ENCODE measurements around the gene FKBP2.

Gene FKBP2

GRCh38 chr11:64225608-64226506 lies 15.0 kb upstream of the FKBP2 start, which contains the start of the genes NUDT22 and TRPT1:
Gene NUDT22, plus strand, starts transcription at chr11:64226274. Its CDS starts 379 bp downstream, at chr11:64226653.
Gene TRPT1, minus strand, starts transcription at chr11:64226186. Its CDS starts 326 bp downstream, at chr11:64225860.
- TF ChIP-seq CTCF (conservative IDR thresholded peaks at IDR 0.05), result peak; percentile 67
- peak within 1 kb of the TSS; percentile 94 for H3K27ac ChIP-seq

DNA sequence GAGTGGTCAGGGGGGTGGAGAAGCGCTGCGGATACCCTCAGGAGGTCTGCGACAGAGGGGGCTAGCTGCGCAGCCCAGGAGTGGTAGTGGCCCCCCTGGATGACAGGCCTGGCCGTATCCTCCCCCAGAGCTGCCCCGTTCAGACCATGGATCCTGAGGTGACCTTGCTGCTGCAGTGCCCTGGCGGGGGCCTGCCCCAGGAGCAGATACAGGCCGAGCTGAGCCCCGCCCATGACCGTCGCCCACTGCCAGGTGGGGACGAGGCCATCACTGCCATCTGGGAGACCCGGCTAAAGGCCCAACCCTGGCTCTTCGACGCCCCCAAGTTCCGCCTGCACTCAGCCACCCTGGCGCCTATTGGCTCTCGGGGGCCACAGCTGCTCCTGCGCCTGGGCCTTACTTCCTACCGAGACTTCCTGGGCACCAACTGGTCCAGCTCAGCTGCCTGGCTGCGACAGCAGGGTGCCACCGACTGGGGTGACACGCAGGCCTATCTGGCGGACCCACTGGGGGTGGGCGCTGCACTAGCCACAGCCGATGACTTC lies 14.3 kb upstream of the FKBP2 start:
- H3K27ac ChIP-seq, result peak overlapping the region; percentile 94
- no peak for TF ChIP-seq CTCF (conservative IDR thresholded peaks at IDR 0.05)

- H3K27ac ChIP-seq, result peak overlapping the region; percentile 94
- no peak for TF ChIP-seq CTCF (conservative IDR thresholded peaks at IDR 0.05)
These were observed 13.4 kb upstream of the FKBP2 start for GRCh38 chr11:64227405-64227956.

DNA sequence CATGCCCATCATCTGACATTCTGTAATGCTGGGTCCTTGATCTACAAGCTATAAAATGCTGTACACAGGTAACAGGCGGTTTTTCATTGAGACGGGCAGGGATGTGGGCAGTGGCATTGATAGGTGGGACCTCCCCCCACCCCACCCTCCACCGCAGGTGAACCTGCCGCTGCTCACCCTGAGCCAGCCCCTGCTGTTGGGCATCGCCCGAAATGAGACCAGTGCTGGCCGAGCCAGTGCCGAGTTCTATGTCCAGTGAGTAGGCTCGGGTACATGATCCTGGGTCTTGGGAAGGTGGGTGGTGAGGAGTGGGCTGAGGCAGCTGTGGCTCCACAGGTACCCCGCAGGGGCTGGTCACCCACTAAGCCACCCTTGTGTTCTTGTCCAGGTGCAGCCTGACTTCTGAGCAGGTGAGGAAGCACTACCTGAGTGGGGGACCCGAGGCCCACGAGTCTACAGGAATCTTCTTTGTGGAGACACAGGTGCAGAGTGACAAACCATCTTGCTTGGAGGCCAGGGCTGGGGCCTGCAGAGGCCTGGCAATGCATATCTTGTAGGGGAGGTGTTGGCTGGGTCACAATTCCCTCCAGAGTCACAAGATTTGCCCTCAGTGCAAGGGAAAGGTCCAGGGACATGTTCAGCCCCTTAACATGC lies 11.7 kb upstream of the FKBP2 start:
- no peak for TF ChIP-seq CTCF (conservative IDR thresholded peaks at IDR 0.05)
- peak overlapping the region; percentile 94 for H3K27ac ChIP-seq

DNA sequence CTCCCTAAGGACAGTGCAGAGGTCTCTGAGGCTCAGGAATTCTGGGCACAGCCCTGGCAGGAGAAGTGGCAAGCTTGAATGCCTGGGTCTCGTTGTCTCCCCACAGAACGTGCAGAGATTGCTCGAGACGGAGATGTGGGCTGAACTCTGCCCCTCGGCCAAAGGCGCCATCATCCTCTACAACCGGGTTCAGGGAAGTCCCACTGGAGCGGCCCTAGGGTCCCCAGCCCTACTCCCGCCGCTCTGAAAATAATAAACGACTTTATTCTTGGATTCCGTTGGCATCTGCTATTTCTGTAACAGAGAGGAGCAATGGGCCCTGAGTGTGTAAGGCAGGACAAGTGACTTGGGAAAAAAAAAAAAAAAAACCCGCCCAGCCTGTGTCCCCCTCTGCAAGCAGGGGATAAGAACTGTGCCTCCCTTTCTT lies 11.1 kb upstream of the FKBP2 start:
- H3K27ac ChIP-seq, result peak overlapping the region; percentile 94
- TF ChIP-seq CTCF (conservative IDR thresholded peaks at IDR 0.05), result no peak

- no peak; the same call in 1 of the 2 replicates for TF ChIP-seq CTCF (conservative IDR thresholded peaks at IDR 0.05)
- peak within 1 kb of the TSS; percentile 94 for H3K27ac ChIP-seq
These were observed 10.5 kb upstream of the FKBP2 start, which contains the start of gene DNAJC4 for GRCh38 chr11:64230171-64230984. Gene DNAJC4, plus strand, starts transcription at chr11:64230548. Its CDS starts 307 bp downstream, at chr11:64230855.
